Spinal cord (tissue), 10 donors: Measurements from ENCODE around the gene HABP4. TPM values are rescaled to one million over a fixed set of nuclear protein-coding genes. Genes with fewer than 3 reads are reported as not detected.

Experiments used
- DNase-seq, 6 donors: peaks; one replicate each; pipeline versions ENCODE4 v3.0.0 to v3.0.0-alpha.2; 2013 to 2015; ENCODE audit warnings: low spot score in 6 of 6, low read depth in 4 of 6
- H3K27ac ChIP-seq: one replicate; pipeline ENCODE4 v1.5.1; 2013; ENCODE audit warnings: low read depth, low read length, control low read depth
- H3K27me3 ChIP-seq: one replicate; pipeline ENCODE4 v1.6.1; 2013; ENCODE audit warnings: low read length; ENCODE audit not compliant: control insufficient read depth, insufficient read depth
- H3K36me3 ChIP-seq: one replicate; pipeline ENCODE4 v1.6.1; 2013; ENCODE audit warnings: low read length; ENCODE audit not compliant: control insufficient read depth, insufficient read depth
- H3K4me1 ChIP-seq: one replicate; pipeline ENCODE4 v1.6.1; 2013; ENCODE audit warnings: low read length; ENCODE audit not compliant: control insufficient read depth, insufficient read depth
- H3K4me3 ChIP-seq: one replicate; pipeline ENCODE4 v1.5.1; 2013; ENCODE audit warnings: low read depth, low read length, control low read depth
- H3K9me3 ChIP-seq: one replicate; pipeline ENCODE4 v1.6.1; 2013; ENCODE audit warnings: low read length; ENCODE audit not compliant: control insufficient read depth, insufficient read depth
- WGBS: methylation state at CpG from one replicate; pipeline ENCODE4 v1.1.5; 2013; ENCODE audit warnings: missing lambda C conversion rate; ENCODE audit not compliant: insufficient coverage; 5-methylcytosine and 5-hydroxymethylcytosine counted together
- polyA plus RNA-seq, 2 donors: library from polyadenylated mRNA; unstranded; fragments of 120-200 nt; gene quantifications; one replicate each; pipeline ENCODE4 v1.2.1, GENCODE V29; 2013; ENCODE audit not compliant: insufficient read length in 2 of 2
- total RNA-seq, 2 donors: library from RNA; depleted of rRNA in 1 of 2; stranded (reverse); fragments of 120-200 nt in 1 of 2; fragments of >200 nt in 1 of 2; gene quantifications; one replicate each; pipeline versions ENCODE4 v1.2.3 to v1.2.4, GENCODE V29; 2013 to 2014
- donor health status: healthy.

The HABP4 gene
- total and polyA plus RNA-seq, 4 donors = 16.8 to 38.9 (median 27.9) TPM

DNA sequence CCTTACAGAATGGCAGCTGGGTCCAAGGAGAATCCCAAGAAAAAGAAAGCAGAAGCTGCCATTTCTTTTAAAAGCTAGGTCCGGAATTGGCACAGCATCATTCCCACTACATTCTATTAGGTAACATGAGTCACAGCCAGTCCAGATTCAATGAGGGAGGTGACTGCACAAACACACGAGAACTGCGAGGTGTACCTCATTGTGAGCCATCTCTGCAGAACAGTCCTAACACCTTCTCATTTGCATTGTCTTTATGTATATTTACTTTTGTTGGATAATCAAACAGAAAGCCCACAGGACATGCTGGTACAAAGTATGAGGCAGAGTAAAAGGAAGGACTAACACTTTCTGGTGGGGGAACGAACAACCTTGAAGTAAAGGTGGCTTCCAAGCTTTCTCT is 14.6 kb upstream of the HABP4 start:
- WGBS = 100% methylated on average over 2 of the region's 4 CpGs

DNA sequence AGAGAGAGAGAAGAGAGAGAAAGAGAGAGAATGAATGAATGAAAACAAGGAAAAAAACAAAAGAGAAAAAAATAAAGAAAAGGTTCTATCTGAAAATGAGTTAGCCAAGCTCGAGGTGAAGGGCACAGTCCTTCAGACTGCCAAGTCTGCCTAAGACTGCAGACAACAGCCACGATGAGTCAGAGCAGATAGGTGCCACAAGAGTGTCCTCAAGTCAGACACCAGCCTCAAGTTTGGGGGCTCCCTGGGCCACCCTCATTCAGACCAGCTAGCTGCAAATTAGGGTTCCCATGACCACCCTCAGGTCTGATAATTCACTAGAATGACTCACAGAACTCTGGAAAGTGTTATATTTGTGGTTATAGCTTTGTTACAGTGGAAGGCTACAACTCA is 13.9 kb upstream of the HABP4 start:
- Histone ChIP-seq H3K4me1 (no peaks in the 10 kb centered on the region), H3K4me3 (no peak overlapping the region), H3K27ac (no peak overlapping the region), H3K36me3 (no peaks in the 10 kb centered on the region), H3K27me3 (no peaks in the 10 kb centered on the region), H3K9me3 (no peaks in the 10 kb centered on the region)
- WGBS = 88% methylated on average over 2 of the region's 2 CpGs
- no peak for DNase-seq

More for the DNA sequence above, 14.6 kb upstream of the HABP4 start:
- Histone ChIP-seq H3K4me3 (no peak overlapping the region), H3K4me1 (no peaks in the 10 kb centered on the region), H3K27ac (no peak overlapping the region), H3K9me3 (no peaks in the 10 kb centered on the region), H3K36me3 (no peaks in the 10 kb centered on the region), H3K27me3 (no peaks in the 10 kb centered on the region)
- no peak for DNase-seq

DNA sequence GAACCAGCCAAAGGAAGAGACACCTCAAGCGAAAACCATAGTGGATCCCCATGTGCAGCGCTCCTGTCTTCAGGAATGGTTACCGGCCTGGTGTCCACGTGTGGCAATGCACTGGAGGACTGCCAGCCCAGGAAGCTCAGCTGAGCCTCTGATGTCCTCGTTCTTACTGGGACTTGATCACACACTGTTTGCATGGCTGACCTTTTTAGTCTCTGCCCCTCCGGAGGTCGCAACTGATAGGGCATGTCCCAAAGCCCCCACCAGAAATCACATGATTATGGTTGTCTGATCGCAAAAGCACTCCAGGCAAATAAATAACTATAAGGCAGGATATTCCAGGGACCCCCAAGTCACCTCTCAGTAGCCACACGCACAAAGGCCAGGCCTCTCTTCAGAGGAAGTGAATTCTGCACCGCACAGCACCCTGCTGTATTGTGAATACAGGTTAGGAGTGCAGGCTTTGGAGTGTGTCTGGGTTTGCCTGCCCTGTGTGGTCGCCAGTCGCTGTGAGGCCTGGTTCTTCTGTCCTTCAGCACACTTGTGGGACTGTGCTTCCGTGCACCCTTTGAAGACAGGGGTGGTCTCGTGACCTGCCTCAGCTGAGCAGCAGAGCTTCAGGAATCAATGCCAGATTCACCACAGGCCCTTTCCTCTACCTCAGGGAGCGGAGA is 13.4 kb upstream of the HABP4 start:
- no peak overlapping the region for H3K4me3 ChIP-seq
- H3K9me3 ChIP-seq = no peaks in the 10 kb centered on the region
- H3K4me1 ChIP-seq = no peaks in the 10 kb centered on the region
- no peaks in the 10 kb centered on the region for H3K36me3 ChIP-seq
- H3K27ac ChIP-seq = no peak overlapping the region
- H3K27me3 ChIP-seq = no peaks in the 10 kb centered on the region
- 78% methylated on average over 12 of the region's 15 CpGs for WGBS
- DNase-seq = no peak

DNA sequence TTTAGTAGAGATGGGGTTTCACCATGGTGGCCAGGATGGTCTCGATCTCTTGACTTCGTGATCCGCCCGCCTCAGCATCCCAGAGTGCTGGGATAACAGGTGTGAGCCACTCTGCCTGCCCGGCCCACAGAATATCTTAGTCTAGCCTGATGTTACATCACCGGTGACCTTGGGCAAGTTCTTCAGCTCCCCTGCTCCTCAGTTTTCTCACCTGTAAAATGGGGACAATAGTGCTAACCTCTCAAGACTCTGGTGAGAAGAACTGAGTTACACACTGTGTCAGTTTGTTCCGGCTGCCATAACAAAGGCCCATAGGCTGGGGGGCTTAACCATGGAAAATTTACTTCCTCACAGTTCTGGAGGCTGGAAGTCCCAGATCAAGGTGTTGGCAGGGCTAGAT is 12.5 kb upstream of the HABP4 start:
- Histone ChIP-seq H3K27ac (no peak overlapping the region), H3K27me3 (no peaks in the 10 kb centered on the region), H3K4me3 (no peak overlapping the region), H3K4me1 (no peaks in the 10 kb centered on the region), H3K9me3 (no peaks in the 10 kb centered on the region), H3K36me3 (no peaks in the 10 kb centered on the region)
- no peak for DNase-seq
- WGBS = 95% methylated on average over 6 of the region's 7 CpGs

DNA sequence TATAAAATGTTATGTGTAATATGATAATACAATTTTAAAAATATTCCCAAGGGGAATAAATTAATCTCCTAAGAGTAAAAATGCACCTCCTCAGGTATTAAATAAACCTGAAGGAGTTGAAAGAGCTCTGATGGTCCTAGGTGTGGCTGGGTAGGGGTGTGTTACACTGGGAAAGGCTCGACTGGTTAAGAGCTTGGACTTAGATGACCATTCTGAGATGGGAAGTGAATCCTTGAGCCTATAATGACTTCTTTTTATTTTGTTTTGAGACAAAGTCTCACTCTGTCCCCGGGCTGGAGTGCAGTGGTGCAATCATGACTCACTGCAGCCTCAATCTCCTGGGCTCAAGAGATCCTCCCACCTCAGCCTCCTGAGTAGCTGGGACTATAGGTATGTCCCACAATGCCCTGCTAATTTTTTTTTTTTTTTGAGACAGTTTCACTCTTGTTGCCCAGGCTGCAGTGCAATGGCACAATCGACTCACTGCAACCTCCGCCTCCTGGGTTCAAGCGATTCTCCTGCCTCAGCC is 9.2 kb upstream of the HABP4 start:
- Histone ChIP-seq H3K4me3 (no peak overlapping the region), H3K4me1 (no peaks in the 10 kb centered on the region), H3K27ac (no peak overlapping the region), H3K27me3 (no peaks in the 10 kb centered on the region), H3K9me3 (no peaks in the 10 kb centered on the region), H3K36me3 (no peaks in the 10 kb centered on the region)
- DNase-seq = no peak
- WGBS = 100% methylated on average over 1 of the region's 5 CpGs

GRCh38 chr9:96441798-96442445 is 8.0 kb upstream of the HABP4 start:
- WGBS = 90% methylated on average over 4 of the region's 5 CpGs
- DNase-seq = no peak
- no peaks in the 10 kb centered on the region for H3K9me3 ChIP-seq
- no peaks in the 10 kb centered on the region for H3K36me3 ChIP-seq
- no peaks in the 10 kb centered on the region for H3K27me3 ChIP-seq
- no peak overlapping the region for H3K4me3 ChIP-seq
- no peaks in the 10 kb centered on the region for H3K4me1 ChIP-seq
- no peak overlapping the region for H3K27ac ChIP-seq

- no peak for DNase-seq
- Histone ChIP-seq H3K36me3 (no peaks in the 10 kb centered on the region), H3K4me3 (no peak overlapping the region), H3K9me3 (no peaks in the 10 kb centered on the region), H3K27ac (no peak overlapping the region), H3K4me1 (no peaks in the 10 kb centered on the region), H3K27me3 (no peaks in the 10 kb centered on the region)
- no CpG with 5 or more reads among the region's 3 CpGs for WGBS
Measured at GRCh38 chr9:96442491-96442890, 7.5 kb upstream of the HABP4 start.

- H3K27ac ChIP-seq = no peak overlapping the region
- WGBS = 71% methylated on average over 2 of the region's 3 CpGs
- H3K4me1 ChIP-seq = peaks cover 12% of the 10 kb centered on the region
- DNase-seq = no peak
- no peaks in the 10 kb centered on the region for H3K27me3 ChIP-seq
- H3K4me3 ChIP-seq = no peak overlapping the region
- no peaks in the 10 kb centered on the region for H3K36me3 ChIP-seq
- H3K9me3 ChIP-seq = no peaks in the 10 kb centered on the region
Measured at GRCh38 chr9:96447406-96447805, 2.6 kb upstream of the HABP4 start.

DNA sequence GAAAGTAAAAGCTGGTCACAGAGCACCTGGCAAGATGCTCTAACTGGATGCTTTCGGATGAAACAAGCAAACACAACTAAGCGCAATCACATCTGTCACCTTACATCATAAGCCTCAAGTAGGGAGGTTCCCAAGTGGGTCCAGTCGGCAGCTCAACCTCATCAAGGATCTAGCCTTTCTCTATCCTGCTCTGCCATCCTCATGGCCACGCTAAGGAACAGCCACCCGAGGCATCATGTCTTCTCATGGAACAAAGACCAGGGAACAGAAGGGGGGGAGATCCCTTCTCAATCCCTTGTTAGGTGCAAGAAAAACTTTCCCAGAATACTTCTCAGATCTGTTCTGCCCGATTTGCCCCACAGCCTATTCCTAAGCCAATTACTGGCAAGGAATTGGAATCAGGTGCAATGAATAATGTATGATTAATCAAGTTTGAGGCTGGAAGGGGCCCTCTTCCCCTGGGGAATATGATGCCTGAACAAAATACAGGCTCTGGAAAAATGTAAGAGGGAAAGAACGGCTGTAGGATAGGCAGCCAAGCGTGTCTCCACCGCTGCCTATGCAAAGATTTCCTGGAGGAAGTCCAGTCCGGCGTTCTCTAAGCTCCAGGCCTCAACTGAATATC is 1.3 kb upstream of the HABP4 start:
- Histone ChIP-seq H3K36me3 (no peaks in the 10 kb centered on the region), H3K9me3 (no peaks in the 10 kb centered on the region), H3K27me3 (no peaks in the 10 kb centered on the region), H3K4me1 (peaks cover 12% of the 10 kb centered on the region), H3K4me3 (no peak overlapping the region), H3K27ac (no peak overlapping the region)
- 90% methylated on average over 5 of the region's 11 CpGs for WGBS
- no peak for DNase-seq

- Histone ChIP-seq H3K27ac (peak overlapping the region; percentile 47), H3K4me3 (peak overlapping the region; percentile 38), H3K4me1 (peaks cover 12% of the 10 kb centered on the region), H3K36me3 (no peaks in the 10 kb centered on the region), H3K27me3 (no peaks in the 10 kb centered on the region), H3K9me3 (no peaks in the 10 kb centered on the region)
- WGBS = 1% methylated on average over 7 of the region's 7 CpGs
- DNase-seq = no peak
Measured at GRCh38 chr9:96449523-96449844, 485 bp upstream of the HABP4 start.
